Sigmoid colon (tissue), 7 donors: ENCODE measurements around the gene OBI1. TPM values are rescaled to one million over a fixed set of nuclear protein-coding genes. Genes with fewer than 3 reads are reported as not detected.

Source experiments
- DNase-seq: peaks from one replicate; pipeline ENCODE4 v3.0.0-alpha.2; 2019
- H3K27ac ChIP-seq, 4 donors: fragments of 200-600 bp; sonication (generic); one replicate each; pipeline ENCODE4 v1.5.1; 2016 to 2019; ENCODE audit warnings: mild to moderate bottlenecking in 1 of 4
- H3K27me3 ChIP-seq, 3 donors: fragments of 200-600 bp; sonication (generic); one replicate each; pipeline ENCODE4 v1.5.1; 2019; ENCODE audit warnings: mild to moderate bottlenecking in 1 of 3
- H3K36me3 ChIP-seq, 4 donors: fragments of 200-600 bp; sonication (generic); one replicate each; pipeline ENCODE4 v1.5.1; 2016 to 2019
- H3K4me1 ChIP-seq, 4 donors: fragments of 200-600 bp; sonication (generic); one replicate each; pipeline ENCODE4 v1.5.1; 2017 to 2019
- H3K4me3 ChIP-seq, 4 donors: fragments of 200-600 bp; sonication (generic); one replicate each; pipeline ENCODE4 v1.5.1; 2017 to 2019; ENCODE audit warnings: mild to moderate bottlenecking in 2 of 4, moderate library complexity in 1 of 4
- H3K9me3 ChIP-seq, 4 donors: fragments of 200-600 bp in 3 of 4; sonication (generic) in 3 of 4; one replicate each; pipeline versions ENCODE4 v1.5.1 to v1.6.1; 2013 to 2019
- CTCF ChIP-seq, 4 experiments: fragments of 450-650 bp in 3 of 4; fragments of 200-600 bp in 1 of 4; IDR thresholded peaks; one replicate each; pipeline ENCODE4 v1.5.1; 2016 to 2019; ENCODE audit warnings: antibody characterized with exemption in 4 of 4, mild to moderate bottlenecking in 3 of 4, moderate library complexity in 2 of 4
- EP300 ChIP-seq, 4 donors: sonication (generic); formaldehyde crosslinking; IDR thresholded peaks; one replicate each; pipeline ENCODE4 v1.6.1; 2017; ENCODE audit warnings: antibody characterized with exemption in 4 of 4
- POLR2A ChIP-seq, 2 donors: fragments of 450-650 bp; IDR thresholded peaks; one replicate each; pipeline ENCODE4 v1.6.1; 2016; ENCODE audit warnings: antibody characterized with exemption in 2 of 2, mild to moderate bottlenecking in 2 of 2, moderate library complexity in 2 of 2
- POLR2AphosphoS5 ChIP-seq, 4 donors: sonication (generic); formaldehyde crosslinking; IDR thresholded peaks; one replicate each; pipeline ENCODE4 v1.6.1; 2017; ENCODE audit warnings: antibody characterized with exemption in 4 of 4
- WGBS, 2 donors: extraction: QIAGEN DNeasy Blood & Tissue Kit; methylation state at CpG; one replicate each; pipeline ENCODE4 v1.1.7; 2013; 5-methylcytosine and 5-hydroxymethylcytosine counted together
- intact Hi-C: fragments of 100-400 bp; cut with DNase I; formaldehyde crosslinking; loops from one replicate; pipeline ENCODE4 v1.15.1; 2023
- polyA plus RNA-seq, 3 donors: library from polyadenylated mRNA; stranded (reverse); fragments of 200-250 nt; gene quantifications; one replicate each; pipeline ENCODE4 v1.2.3, GENCODE V29; 2013
- total RNA-seq, 4 donors: library from RNA; depleted of rRNA; stranded (reverse); fragments of >200 nt; gene quantifications; one replicate each; pipeline ENCODE4 v1.1.0, GENCODE V29; 2016
- donor health status: healthy with polysubstance abuse.
- donor health status: Bipolar disorder and iron deficiency.
- donor health status: healthy.

OBI1 gene
- total and polyA plus RNA-seq, 7 donors: 2.1 to 13.6 (median 9.1) TPM

GRCh38 chr13:78686461-78686860 lies 27.5 kb upstream of the OBI1 start:
- 90 to 96% methylated on average over 4 of the region's 4 CpGs for WGBS, 2 donors
- no peak for TF ChIP-seq POLR2AphosphoS5 (IDR thresholded peaks at IDR 0.05)
- TF ChIP-seq CTCF (IDR thresholded peaks at IDR 0.05): no peak
- TF ChIP-seq POLR2A (IDR thresholded peaks at IDR 0.05): no peak
- TF ChIP-seq EP300 (IDR thresholded peaks at IDR 0.05): no peak
- intact Hi-C loops: no loop called here

GRCh38 chr13:78680576-78681350 lies 21.8 kb upstream of the OBI1 start:
- TF ChIP-seq POLR2A (IDR thresholded peaks at IDR 0.05): no peak
- TF ChIP-seq EP300 (IDR thresholded peaks at IDR 0.05): no peak
- intact Hi-C loops: no loop called here
- no peak overlapping the region for H3K27ac ChIP-seq
- H3K4me3 ChIP-seq: no peak overlapping the region
- no peaks in the 10 kb centered on the region for H3K36me3 ChIP-seq
- 38 to 47% methylated on average over 6 of the region's 6 CpGs for WGBS, 2 donors
- DNase-seq: no peak
- H3K27me3 ChIP-seq: no peaks in the 10 kb centered on the region
- H3K4me1 ChIP-seq: no peaks in the 10 kb centered on the region
- H3K9me3 ChIP-seq: no peaks in the 10 kb centered on the region

More at GRCh38 chr13:78686461-78686860, 27.5 kb upstream of the OBI1 start:
- no peaks in the 10 kb centered on the region for H3K27me3 ChIP-seq
- no peak overlapping the region for H3K4me3 ChIP-seq
- H3K27ac ChIP-seq: no peak overlapping the region
- H3K9me3 ChIP-seq: no peaks in the 10 kb centered on the region
- no peaks in the 10 kb centered on the region for H3K36me3 ChIP-seq
- DNase-seq: no peak
- H3K4me1 ChIP-seq: no peaks in the 10 kb centered on the region

- H3K36me3 ChIP-seq: no peaks in the 10 kb centered on the region
- TF ChIP-seq POLR2A (IDR thresholded peaks at IDR 0.05): no peak
- no peak for TF ChIP-seq POLR2AphosphoS5 (IDR thresholded peaks at IDR 0.05)
- no peak for TF ChIP-seq CTCF (IDR thresholded peaks at IDR 0.05)
- no peak for TF ChIP-seq EP300 (IDR thresholded peaks at IDR 0.05)
- no peak overlapping the region for H3K4me3 ChIP-seq
- no peaks in the 10 kb centered on the region for H3K4me1 ChIP-seq
- H3K27me3 ChIP-seq: no peaks in the 10 kb centered on the region
- intact Hi-C loops: no loop called here
- DNase-seq: no peak
- 73 to 81% methylated on average over 8 of the region's 8 CpGs for WGBS, 2 donors
- H3K27ac ChIP-seq: no peak overlapping the region
- H3K9me3 ChIP-seq: no peaks in the 10 kb centered on the region
Observed at GRCh38 chr13:78680115-78680561, 21.2 kb upstream of the OBI1 start.

GRCh38 chr13:78679329-78679728 lies 20.4 kb upstream of the OBI1 start:
- H3K9me3 ChIP-seq: no peaks in the 10 kb centered on the region
- H3K36me3 ChIP-seq: no peaks in the 10 kb centered on the region
- WGBS, 2 donors: 26 to 66% methylated on average over 1 of the region's 1 CpG
- intact Hi-C loops: no loop called here
- no peak overlapping the region for H3K27ac ChIP-seq
- TF ChIP-seq POLR2A (IDR thresholded peaks at IDR 0.05) (no peak), EP300 (IDR thresholded peaks at IDR 0.05) (no peak), POLR2AphosphoS5 (IDR thresholded peaks at IDR 0.05) (no peak), CTCF (IDR thresholded peaks at IDR 0.05) (no peak)
- H3K4me1 ChIP-seq: no peaks in the 10 kb centered on the region
- no peak overlapping the region for H3K4me3 ChIP-seq
- DNase-seq: no peak
- no peaks in the 10 kb centered on the region for H3K27me3 ChIP-seq

- no peaks in the 10 kb centered on the region for H3K36me3 ChIP-seq
- H3K27me3 ChIP-seq: no peaks in the 10 kb centered on the region
- no peaks in the 10 kb centered on the region for H3K9me3 ChIP-seq
- TF ChIP-seq POLR2AphosphoS5 (IDR thresholded peaks at IDR 0.05) (no peak), CTCF (IDR thresholded peaks at IDR 0.05) (no peak), POLR2A (IDR thresholded peaks at IDR 0.05) (no peak), EP300 (IDR thresholded peaks at IDR 0.05) (no peak)
- WGBS, 2 donors: 72 to 74% methylated on average over 3 of the region's 3 CpGs
- no peak for DNase-seq
- intact Hi-C loops: no loop called here
- no peak overlapping the region for H3K27ac ChIP-seq
- H3K4me3 ChIP-seq: no peak overlapping the region
- no peaks in the 10 kb centered on the region for H3K4me1 ChIP-seq
Observed at GRCh38 chr13:78675112-78675511, 16.2 kb upstream of the OBI1 start.
